Measurements from ENCODE around the gene EXOC7. TPM values are rescaled to one million over a fixed set of nuclear protein-coding genes. Genes with fewer than 3 reads are reported as not detected.
A peak's percentile ranks its signal among the peaks of the same experiment; 100 is the strongest.

The EXOC7 gene
- total RNA-seq, 1 experiment from 2014 or later, result 126 TPM

- TF ChIP-seq ZNF425 (CRISPR knock-in tag; conservative IDR thresholded peaks at IDR 0.05), result no peak
These were observed 52.0 kb downstream of the EXOC7 start (continued) for GRCh38 chr17:76051561-76051960.

GRCh38 chr17:76050538-76051467 is 52.8 kb downstream of the EXOC7 start:
- DNase-seq (ENCODE audit: low spot score) (no peak), ATAC-seq (no peak)
- CTCF ChIA-PET, result interaction anchor here (0.8 to 1.4 kb wide), 3 partner anchors 37 to 229 kb away, joined by 3 to 6 read pairs (median 4); no protein-coding TSS in a partner anchor
- Mint-ChIP-seq H3K4me3 (no peak overlapping the region), H3K9me3 (no peaks in the 10 kb centered on the region), H3K36me3 (peaks cover 53% of the 10 kb centered on the region), H3K27ac (peak overlapping the region; percentile 75), H3K4me1 (peaks cover 4% of the 10 kb centered on the region), H3K27me3 (ENCODE audit: low read depth) (no peaks in the 10 kb centered on the region)
- POLR2A ChIA-PET, result no interaction called here
- TF ChIP-seq RELA (CRISPR knock-in tag; IDR thresholded peaks at IDR 0.05; ENCODE audit: borderline replicate concordance) (no peak), ATF2 (CRISPR knock-in tag; IDR thresholded peaks at IDR 0.05; ENCODE audit: borderline replicate concordance, low read depth) (no peak), ZNF121 (CRISPR knock-in tag; IDR thresholded peaks at IDR 0.05) (no peak), NR3C1 (CRISPR knock-in tag; conservative IDR thresholded peaks at IDR 0.05; ENCODE audit: low read depth) (no peak), JUN (CRISPR knock-in tag; IDR thresholded peaks at IDR 0.05) (no peak), HMGA2 (CRISPR knock-in tag; IDR thresholded peaks at IDR 0.05) (no peak), ZNF512 (CRISPR knock-in tag; IDR thresholded peaks at IDR 0.05; ENCODE audit: borderline replicate concordance) (no peak), ZMAT4 (CRISPR knock-in tag; IDR thresholded peaks at IDR 0.05) (no peak), E2F5 (CRISPR knock-in tag; IDR thresholded peaks at IDR 0.05) (no peak), ZSCAN18 (CRISPR knock-in tag; IDR thresholded peaks at IDR 0.05) (no peak), MYBL2 (CRISPR knock-in tag; IDR thresholded peaks at IDR 0.05) (no peak), NR1H2 (CRISPR knock-in tag; IDR thresholded peaks at IDR 0.05) (no peak), FOXK1 (CRISPR knock-in tag; IDR thresholded peaks at IDR 0.05) (no peak), E2F4 (CRISPR knock-in tag; IDR thresholded peaks at IDR 0.05; ENCODE audit: borderline replicate concordance, low read depth) (no peak), EMX1 (CRISPR knock-in tag; IDR thresholded peaks at IDR 0.05) (no peak)

Measured in WTC11 (cell line).